NOMO-1 treated with DMSO at 0.1 percent for 48 hours (cell line): ENCODE results near the gene MCF2L2.
A peak's percentile ranks its signal among the peaks of the same experiment; 100 is the strongest.
"Not testable (repeated sequence)": the region's sequence is repeated elsewhere in the genome, so short reads cannot be mapped to it uniquely, and the experiment has no call there.

ENCODE experiments used
- DNase-seq: peaks from one replicate; lab custom pipeline; 2025; ENCODE audit not compliant: unreplicated experiment; lab: John Stamatoyannopoulos, UW

MCF2L2 gene, protein sequence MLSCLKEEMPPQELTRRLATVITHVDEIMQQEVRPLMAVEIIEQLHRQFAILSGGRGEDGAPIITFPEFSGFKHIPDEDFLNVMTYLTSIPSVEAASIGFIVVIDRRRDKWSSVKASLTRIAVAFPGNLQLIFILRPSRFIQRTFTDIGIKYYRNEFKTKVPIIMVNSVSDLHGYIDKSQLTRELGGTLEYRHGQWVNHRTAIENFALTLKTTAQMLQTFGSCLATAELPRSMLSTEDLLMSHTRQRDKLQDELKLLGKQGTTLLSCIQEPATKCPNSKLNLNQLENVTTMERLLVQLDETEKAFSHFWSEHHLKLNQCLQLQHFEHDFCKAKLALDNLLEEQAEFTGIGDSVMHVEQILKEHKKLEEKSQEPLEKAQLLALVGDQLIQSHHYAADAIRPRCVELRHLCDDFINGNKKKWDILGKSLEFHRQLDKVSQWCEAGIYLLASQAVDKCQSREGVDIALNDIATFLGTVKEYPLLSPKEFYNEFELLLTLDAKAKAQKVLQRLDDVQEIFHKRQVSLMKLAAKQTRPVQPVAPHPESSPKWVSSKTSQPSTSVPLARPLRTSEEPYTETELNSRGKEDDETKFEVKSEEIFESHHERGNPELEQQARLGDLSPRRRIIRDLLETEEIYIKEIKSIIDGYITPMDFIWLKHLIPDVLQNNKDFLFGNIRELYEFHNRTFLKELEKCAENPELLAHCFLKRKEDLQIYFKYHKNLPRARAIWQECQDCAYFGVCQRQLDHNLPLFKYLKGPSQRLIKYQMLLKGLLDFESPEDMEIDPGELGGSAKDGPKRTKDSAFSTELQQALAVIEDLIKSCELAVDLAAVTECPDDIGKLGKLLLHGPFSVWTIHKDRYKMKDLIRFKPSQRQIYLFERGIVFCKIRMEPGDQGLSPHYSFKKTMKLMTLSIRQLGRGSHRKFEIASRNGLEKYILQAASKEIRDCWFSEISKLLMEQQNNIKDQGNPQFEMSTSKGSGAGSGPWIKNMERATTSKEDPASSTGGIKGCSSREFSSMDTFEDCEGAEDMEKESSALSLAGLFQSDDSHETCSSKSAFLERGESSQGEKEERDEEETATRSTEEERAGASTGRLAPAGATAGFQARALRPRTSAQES

DNA sequence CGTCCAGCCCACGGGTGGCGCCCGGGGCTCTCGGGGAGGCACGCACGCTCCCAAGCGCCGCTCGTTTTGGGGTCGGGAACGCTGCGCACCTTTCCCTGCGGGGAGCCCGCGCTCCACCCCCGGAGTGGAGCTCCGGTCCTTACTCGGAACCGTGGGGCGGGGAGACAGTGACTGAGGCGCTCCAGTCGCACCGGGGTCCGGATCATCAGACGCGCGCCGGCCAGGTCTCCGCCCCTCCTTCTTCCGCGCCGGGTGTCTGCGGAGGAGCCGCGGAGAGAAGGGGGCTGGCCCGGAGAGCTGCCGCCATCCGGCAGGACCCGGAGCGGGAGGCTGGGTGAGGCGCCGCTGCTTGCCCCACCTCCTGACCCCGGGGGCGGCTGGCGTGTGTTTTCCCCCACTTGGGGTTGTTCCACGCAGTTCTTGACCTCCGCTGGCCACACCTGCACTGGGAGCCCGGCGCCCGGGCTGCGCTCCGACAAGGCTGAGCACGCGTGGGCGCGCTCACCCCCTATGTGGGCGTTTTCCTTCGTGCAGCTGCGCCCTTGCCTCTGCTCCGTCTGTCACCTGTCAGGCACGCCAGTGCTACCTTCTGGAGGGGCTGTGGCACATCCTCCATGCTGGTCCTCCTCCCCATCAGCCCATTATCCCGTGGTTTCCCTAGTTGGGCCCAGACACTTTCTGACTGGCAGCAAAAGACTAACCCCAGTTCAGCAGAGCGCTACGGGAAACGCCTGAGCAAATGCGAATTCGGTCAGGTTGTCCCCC lies at the start of gene MCF2L2:
MCF2L2 (minus strand) TSS at position 173 of the 765 bp plus-strand sequence. CDS start 642 bp downstream, outside the sequence.
- peak; percentile 78 for DNase-seq

GRCh38 chr3:183477801-183478456 lies 49.5 kb upstream of the MCF2L2 start:
- no peak for DNase-seq

- DNase-seq, result not testable (repeated sequence)
Observed at GRCh38 chr3:183475764-183476162, 47.3 kb upstream of the MCF2L2 start.

DNA sequence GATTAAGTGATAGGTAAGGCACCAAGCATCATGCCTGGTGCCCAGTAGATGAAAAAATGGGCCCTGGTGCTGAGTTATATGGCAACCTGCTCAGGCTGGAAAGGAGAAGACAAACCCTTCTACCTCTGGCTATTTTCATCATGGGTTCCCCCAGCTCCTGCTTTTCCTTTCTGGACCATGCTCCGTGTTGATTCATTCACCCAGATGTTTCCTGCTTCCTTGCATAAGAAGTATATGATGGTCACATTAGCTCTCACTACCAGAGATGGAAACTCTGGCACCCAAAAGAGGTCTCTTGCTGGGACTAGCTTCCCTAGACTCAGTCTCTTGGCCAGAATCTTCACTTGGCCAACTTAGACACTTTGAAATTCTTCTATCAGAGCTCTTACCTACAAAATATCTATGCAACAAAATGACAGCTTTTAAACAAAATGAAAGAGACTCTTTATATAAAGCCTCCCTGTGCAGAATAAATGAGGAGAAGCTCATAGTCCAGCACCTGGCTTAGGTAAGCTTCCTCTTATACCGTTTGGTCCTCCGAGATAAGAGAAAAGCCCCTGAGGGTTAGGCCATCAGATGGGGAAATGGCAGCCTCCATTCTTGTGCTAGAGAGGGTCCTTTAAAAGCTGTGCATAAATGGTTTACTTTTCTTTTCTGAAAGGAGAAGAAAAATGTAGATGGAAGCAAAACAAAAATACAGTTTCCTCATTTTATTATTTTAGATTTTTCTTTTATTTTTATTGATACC lies 46.8 kb upstream of the MCF2L2 start:
- DNase-seq, result no peak

DNA sequence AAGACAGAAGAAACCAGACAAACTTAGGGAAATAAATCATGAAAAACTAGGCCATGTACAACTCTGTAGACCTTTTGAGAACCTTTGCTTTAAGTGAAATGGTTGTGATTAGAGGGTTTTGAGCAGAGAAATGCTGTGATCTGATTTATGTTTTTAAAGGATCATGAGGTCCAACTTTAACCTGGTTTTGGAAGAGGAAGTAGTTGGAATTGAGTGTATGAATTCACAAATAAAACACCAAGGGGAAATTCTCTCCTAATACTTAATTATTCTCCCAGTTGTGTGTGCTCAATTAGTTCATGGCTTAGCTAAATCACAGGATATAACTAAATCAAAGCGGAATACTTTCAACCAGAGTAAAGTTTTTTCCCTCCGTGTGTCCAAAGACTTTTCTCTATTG lies 45.5 kb upstream of the MCF2L2 start:
- no peak for DNase-seq

GRCh38 chr3:183472155-183472554 lies 43.7 kb upstream of the MCF2L2 start:
- DNase-seq, result no peak

DNA sequence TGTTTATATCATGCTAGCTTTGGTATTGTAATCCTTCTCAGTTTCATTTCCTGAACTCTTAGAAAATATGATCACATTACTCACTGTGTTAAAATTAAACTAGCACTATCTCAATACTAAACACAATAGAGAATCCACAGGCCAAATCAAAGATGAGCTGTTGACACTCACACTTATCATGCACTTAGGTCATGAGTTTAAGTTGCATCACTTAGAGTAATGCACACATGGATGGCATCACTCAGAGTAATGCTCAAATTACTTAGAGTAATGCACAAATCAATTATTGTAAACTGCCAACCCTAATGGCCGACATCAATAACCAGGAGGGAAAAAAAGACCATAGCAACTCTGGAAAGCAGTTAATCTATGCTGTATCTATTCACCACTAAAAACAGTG lies 40.0 kb upstream of the MCF2L2 start:
- no peak for DNase-seq

DNA sequence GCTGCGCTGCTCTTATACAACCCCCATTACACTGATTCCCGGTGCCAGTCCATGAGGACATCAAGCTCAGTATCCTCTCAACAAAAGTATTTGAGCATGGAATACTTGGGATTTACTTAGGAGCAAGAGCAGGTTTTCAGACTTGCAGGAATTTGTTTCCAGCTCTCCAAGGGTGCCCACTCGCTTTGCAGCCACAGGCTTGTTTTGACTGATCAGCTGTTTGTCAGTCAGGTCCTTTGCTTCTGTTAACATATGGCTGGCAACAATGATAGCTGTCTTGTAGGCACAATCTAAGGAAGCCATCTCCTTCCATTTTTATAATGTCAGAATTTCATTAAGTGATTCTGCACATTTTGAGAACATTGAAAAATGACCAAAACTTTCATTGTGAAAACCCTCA lies 38.2 kb upstream of the MCF2L2 start:
- no peak for DNase-seq

- DNase-seq, result not testable (repeated sequence)
Observed at GRCh38 chr3:183465710-183466109, 37.3 kb upstream of the MCF2L2 start.

DNA sequence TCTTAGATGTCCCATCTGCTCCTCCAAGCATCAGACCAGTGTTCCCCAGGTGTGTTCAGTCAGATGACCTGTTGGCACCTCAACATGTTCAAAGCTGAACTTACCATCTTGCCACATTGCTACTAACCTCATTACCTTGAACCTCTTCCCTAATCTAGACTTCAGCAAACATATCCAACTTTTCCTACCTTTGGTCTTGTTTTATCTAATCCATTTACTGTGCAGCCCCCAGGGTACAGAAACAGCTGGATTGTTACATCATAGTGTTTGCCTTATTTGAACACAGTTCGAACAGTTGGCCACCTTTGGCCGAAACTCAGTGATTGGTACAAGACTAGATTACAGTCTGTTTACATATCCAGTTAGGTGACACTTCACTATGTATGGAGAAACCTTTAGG lies 36.1 kb upstream of the MCF2L2 start:
- DNase-seq, result no peak

DNA sequence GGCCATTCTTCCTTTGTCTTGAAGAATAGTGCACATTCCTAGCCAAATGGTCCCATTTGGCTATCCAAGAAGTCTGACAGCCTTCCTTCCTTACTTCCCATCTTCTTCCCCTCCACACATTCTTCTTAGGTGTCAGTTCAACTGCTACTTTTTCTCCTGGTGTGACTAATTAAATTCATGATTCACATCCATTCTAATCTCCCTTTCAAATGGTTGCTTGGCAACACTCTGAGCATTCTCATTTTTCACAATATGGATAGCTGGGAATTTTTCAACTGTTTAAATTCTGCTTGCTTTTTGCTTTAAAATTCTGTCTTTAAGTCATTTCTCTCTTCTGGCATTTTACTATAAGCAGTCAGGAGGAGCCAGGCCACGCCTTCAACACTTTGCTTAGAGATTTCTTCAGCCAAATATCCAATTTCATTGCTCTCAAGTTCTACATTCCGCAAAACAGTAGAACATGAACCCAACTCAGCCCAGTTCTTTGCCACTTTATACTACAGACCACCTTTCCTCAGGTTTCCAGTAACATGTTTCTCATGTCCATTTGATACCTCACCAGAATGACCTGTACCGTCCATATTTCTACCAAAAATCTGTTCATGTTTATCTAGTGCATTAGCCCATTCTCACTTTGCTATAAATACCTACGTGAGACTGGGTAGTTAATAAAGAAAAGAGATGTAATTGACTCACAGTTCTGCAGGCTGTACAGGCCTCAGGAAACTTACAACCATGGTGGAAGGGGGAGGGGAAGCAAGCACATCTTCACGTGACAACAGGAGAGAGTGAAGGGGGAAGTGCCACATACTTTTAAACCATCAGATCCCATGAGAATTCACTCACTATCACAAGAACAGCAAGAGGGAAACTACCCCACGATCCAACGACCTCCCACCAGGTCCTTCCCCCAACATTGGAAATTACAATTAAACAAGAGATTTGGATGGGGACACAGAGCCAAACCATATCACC lies 31.9 kb upstream of the MCF2L2 start:
- peak; percentile 18 for DNase-seq

GRCh38 chr3:183455089-183455488 lies 26.7 kb upstream of the MCF2L2 start:
- no peak for DNase-seq

- no peak for DNase-seq
Observed at GRCh38 chr3:183454064-183454463, 25.6 kb upstream of the MCF2L2 start.

- DNase-seq, result no peak
Observed at GRCh38 chr3:183449791-183450190, 21.4 kb upstream of the MCF2L2 start.

GRCh38 chr3:183449391-183449790 lies 21.0 kb upstream of the MCF2L2 start:
- no peak for DNase-seq

- DNase-seq, result no peak
Observed at GRCh38 chr3:183448369-183449128, 20.1 kb upstream of the MCF2L2 start.

GRCh38 chr3:183447206-183448001 lies 19.0 kb upstream of the MCF2L2 start:
- DNase-seq, result peak; percentile 97
